ENCODE data around the gene ZNF438. TPM values are rescaled to one million over a fixed set of nuclear protein-coding genes. Genes with fewer than 3 reads are reported as not detected.
"Not testable (repeated sequence)": the region's sequence is repeated elsewhere in the genome, so short reads cannot be mapped to it uniquely, and the experiment has no call there.

ZNF438 gene
- total and polyA plus RNA-seq, 2 of the 8 experiments (the other 6 are each of a cell fraction or from before 2014, with no cell fraction given): 0.95 to 1.7 TPM

- no peak for TF ChIP-seq CTCF (IDR thresholded peaks at IDR 0.05; ENCODE audit: control extremely low read depth in 1 of 3, insufficient read depth in 1 of 3, low read depth in 1 of 3, low read length in 3 of 3)
These were observed 101.7 kb downstream of the ZNF438 start (continued) for GRCh38 chr10:30929901-30930520.

- POLR2A ChIA-PET (ENCODE audit: partially characterized antibody); CTCF ChIA-PET (ENCODE audit: partially characterized antibody); H3K14ac ChIP-seq (ENCODE audit: insufficient read length); H3K4me2 ChIP-seq (ENCODE audit: insufficient read depth in 1 of 2, low read depth in 2 of 2, low read length in 2 of 2); H4K20me1 ChIP-seq (replicated peaks in 1 of 2; ENCODE audit: control insufficient read depth in 1 of 2, insufficient read depth in 2 of 2, low read length in 2 of 2); H3K18ac ChIP-seq (ENCODE audit: extremely low read depth, low read length); H3K23me2 ChIP-seq (ENCODE audit: low read depth, low read length); H3K4ac ChIP-seq (replicated peaks; ENCODE audit: insufficient read length, low read depth, low read length); H3K56ac ChIP-seq (replicated peaks; ENCODE audit: insufficient read length, low read depth, low read length); H4K5ac ChIP-seq (ENCODE audit: insufficient read length, low read depth, low read length); H3K79me2 ChIP-seq (ENCODE audit: control insufficient read depth in 1 of 2, insufficient read depth in 2 of 2, low read length in 2 of 2); H3K4me3 ChIP-seq (ENCODE audit: extremely low read depth in 1 of 4, insufficient read depth in 2 of 4, low read depth in 3 of 4, low read length in 4 of 4); H2BK12ac ChIP-seq (ENCODE audit: low read depth, low read length); H3K79me1 ChIP-seq (ENCODE audit: low read depth, low read length); H2BK15ac ChIP-seq (ENCODE audit: low read length); H2AFZ ChIP-seq (ENCODE audit: low read length); H3K27me3 ChIP-seq (replicated peaks in 1 of 4; ENCODE audit: control insufficient read depth in 3 of 4, extremely low read depth in 1 of 4, insufficient read depth in 3 of 4, low read length in 3 of 4); H3K36me3 ChIP-seq (ENCODE audit: control insufficient read depth in 2 of 4, insufficient read depth in 4 of 4, low read length in 3 of 4); H3K9ac ChIP-seq (replicated peaks in 1 of 4; ENCODE audit: extremely low read depth in 1 of 4, low read depth in 3 of 4, low read length in 3 of 4); H3K27ac ChIP-seq (ENCODE audit: low read depth, low read length); H2BK120ac ChIP-seq (replicated peaks; ENCODE audit: low read depth, low read length); H2BK20ac ChIP-seq (ENCODE audit: low read length); FAIRE-seq; H3K23ac ChIP-seq (ENCODE audit: insufficient read length); H2BK5ac ChIP-seq (ENCODE audit: low read depth, low read length); DNase-seq (ENCODE audit: low read depth in 1 of 2, low spot score in 2 of 2); H4K91ac ChIP-seq (replicated peaks; ENCODE audit: insufficient read length, low read length); H2AK5ac ChIP-seq (ENCODE audit: low read depth, low read length); H3K4me1 ChIP-seq (replicated peaks in 1 of 4; ENCODE audit: control insufficient read depth in 3 of 4, insufficient read depth in 4 of 4, low read length in 3 of 4); H4K8ac ChIP-seq (ENCODE audit: extremely low read depth, insufficient read depth, low read length): not testable (repeated sequence)
- 93% methylated on average over 10 of the region's 10 CpGs; no CpG with 5 or more reads in 1 of the 2 experiments for WGBS, 2 experiments (ENCODE audit: extremely low coverage in 1 of 2, insufficient coverage in 1 of 2, insufficient read length in 1 of 2, insufficient replicate concordance in 2 of 2, low coverage in 1 of 2, low lambda C conversion rate in 2 of 2, missing lambda C conversion rate in 1 of 2)
- H3K9me3 ChIP-seq (ENCODE audit: insufficient read depth in 2 of 2, low read depth in 1 of 2, low read length in 1 of 2): peaks cover 8 to 20% of the 10 kb centered on the region in 2 experiments; a peak in 3 of 4 replicates
These were observed 102.3 kb downstream of the ZNF438 start for GRCh38 chr10:30929311-30929729.
